HL-60/S4 (cell line): ENCODE results near the gene SNX1.

Experiments
- in situ Hi-C: fragments of 300-500 bp; cut with MboI; formaldehyde crosslinking; loops from 2 replicates; pipeline ENCODE4 v1.14.3; 2022; ENCODE audit warnings: low sequenced_read_pairs

Gene SNX1, protein sequence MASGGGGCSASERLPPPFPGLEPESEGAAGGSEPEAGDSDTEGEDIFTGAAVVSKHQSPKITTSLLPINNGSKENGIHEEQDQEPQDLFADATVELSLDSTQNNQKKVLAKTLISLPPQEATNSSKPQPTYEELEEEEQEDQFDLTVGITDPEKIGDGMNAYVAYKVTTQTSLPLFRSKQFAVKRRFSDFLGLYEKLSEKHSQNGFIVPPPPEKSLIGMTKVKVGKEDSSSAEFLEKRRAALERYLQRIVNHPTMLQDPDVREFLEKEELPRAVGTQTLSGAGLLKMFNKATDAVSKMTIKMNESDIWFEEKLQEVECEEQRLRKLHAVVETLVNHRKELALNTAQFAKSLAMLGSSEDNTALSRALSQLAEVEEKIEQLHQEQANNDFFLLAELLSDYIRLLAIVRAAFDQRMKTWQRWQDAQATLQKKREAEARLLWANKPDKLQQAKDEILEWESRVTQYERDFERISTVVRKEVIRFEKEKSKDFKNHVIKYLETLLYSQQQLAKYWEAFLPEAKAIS

DNA sequence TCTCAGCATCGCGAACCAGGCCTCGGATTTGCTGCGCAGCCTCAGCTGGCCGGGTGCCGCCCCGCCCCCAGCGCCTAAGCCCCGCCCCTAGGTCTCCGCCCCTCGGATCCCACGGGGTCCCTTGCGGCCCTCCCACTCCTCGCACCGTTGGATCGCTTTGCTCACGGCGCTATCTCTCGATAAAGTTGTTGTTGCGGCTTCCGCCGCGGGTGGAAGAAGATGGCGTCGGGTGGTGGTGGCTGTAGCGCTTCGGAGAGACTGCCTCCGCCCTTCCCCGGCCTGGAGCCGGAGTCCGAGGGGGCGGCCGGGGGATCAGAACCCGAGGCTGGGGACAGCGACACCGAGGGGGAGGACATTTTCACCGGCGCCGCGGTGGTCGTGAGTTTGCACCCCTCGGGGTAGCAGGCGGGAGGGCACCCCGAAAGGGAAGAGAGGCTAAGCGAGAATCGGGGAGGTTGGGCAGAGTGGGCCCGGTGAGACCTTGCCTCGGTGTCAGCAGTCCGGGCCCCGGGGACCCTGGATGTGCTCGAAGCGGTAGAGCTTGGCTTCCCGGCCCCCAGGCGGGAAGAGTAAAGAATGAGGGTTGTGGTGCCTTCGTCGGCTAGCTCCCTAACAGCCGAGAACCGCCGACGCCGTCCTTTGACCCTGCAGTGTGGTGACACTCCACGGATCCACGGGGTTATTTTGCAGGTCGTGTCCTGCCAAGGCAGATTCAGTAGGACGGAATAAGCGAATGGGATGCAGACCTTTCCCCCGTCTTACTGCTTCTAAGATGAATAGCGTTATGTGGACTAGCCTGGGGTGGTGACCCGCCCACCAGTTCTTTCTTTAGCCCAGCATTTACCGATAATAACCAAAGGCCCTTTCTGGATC lies at the start of gene SNX1:
SNX1 (plus strand) TSS at position 188 of the 873 bp plus-strand sequence; CDS start at position 220, 32 bp downstream.
- in situ Hi-C loops: no loop called here

DNA sequence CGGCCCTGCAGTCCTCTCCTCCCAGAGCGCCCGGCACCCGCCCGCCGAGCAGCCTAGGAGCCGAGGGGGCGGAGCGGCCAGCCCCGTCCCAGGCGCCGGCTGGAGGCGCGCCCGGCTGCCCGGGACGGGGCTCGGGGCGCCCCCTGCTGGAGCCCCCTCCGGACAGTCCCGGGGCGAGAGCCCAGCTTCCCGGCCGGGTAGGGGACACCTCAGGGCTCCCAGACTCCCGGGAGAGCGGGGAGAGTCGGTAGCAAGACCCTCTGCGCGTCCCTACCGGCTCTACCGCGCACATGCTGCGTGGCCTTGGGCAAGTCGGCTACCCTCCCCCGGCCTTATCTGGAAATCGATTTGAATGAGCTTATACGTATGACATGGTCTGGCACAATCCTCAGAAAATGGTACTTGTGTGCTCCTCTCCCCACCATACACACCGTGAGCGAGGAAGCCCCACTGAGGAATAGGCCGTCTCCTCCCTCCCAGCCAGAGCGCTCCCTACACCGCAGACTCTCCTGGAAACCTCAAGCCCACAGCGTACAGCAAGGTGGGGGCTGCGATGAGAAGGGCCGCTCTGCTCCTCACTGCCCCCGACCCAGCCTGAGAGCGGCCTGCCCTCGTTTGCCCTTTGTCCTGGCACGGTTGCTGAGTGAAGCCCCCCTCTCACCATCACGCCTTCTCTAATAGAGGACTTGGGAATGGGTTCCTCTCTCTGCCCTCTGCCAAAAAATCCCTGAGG lies 49.2 kb upstream of the SNX1 start, which contains the start of gene DAPK2:
DAPK2 (minus strand) TSS at position 65 of the 733 bp plus-strand sequence. CDS start 6,224 bp downstream, outside the sequence.
- in situ Hi-C loops: no loop called here

DNA sequence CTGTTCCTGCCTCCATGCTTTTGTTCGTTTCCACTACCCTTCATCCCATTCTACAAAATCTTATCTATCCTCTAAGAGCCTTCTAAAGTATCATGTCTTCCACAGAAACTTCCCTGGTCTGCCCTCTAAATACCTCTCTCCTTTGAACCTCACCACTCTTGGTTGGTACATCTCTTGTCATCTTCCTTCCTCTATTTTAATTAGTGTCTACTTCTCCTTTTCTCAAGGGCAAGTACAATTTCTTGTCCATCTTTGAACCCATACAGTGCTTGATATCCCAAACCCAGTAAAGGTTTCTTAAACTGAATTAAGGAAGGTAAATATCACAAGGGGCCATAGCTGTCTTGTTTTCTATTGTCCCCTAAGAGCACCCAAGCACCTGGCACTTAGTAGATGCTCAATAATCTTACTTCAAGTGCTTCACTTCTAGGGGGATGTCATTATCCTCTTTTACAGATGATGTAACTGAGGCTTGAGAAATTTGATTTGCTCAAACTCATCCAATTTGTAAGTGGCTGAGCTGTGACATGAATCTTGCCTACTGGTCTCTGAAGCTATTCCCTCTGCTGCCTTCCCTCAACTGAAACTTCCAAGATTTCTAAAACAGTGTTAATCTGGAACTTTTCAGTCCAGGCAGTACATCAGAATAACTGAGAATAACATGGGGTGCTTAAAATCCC lies 46.9 kb upstream of the SNX1 start:
- in situ Hi-C loops: no loop called here

DNA sequence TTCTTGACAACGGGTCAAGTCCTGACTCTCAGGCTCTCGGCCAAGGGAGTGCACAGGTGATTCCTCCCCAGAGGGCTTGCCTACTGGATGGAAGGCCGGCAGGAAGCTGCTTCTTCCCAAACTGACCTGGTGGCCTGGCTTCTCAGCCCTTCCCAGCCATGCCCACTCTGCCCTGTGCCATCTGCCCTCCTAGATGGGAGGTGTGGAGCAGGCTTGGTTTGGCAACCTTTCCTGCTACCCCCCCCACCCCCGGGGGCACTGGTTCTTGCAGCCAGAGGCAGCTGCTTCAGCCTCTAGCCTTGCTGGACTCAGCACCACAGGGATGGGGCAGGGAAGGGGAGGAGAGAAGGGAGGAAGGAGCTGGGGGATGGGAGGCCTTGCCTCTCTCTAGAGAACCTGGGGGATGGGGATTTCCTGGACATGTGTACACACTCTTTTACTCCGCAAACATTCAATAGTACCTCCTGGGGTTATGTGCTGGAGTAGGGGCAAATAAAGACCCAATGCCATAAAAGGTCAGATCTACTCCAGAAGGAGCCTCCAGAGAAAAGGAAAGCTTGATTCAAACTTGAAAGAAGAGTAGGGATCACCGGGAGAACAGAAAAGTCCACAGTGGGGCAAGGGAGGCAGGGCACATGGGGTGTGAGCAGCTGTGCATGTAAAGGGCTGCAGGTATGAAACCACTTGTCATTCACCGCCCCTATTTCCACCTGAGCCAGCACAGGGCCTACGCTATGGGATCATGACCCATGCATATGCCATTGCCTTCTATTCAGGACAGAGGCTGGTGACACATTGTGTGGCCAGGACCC lies 45.3 kb upstream of the SNX1 start:
- in situ Hi-C loops: loop anchor here (25.0 kb wide), 1 partner anchor 588 kb away; no protein-coding TSS in a partner anchor

DNA sequence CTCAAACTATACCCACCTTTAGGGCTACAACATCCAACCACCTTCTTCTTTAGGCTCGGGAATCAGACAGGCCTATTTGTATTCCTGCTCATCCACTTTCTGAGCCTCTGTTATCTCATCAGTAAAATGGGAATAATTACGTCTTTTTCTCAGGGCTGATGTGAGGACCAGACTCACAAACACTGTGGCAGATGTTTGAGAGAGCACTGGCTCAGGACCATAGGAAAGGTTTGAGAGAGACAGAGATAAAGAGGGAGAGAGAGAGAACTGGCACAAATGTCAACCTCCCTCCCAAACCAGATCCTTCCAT lies 44.7 kb upstream of the SNX1 start:
- in situ Hi-C loops: loop anchor here (25.0 kb wide), 1 partner anchor 589 kb away; no protein-coding TSS in a partner anchor

DNA sequence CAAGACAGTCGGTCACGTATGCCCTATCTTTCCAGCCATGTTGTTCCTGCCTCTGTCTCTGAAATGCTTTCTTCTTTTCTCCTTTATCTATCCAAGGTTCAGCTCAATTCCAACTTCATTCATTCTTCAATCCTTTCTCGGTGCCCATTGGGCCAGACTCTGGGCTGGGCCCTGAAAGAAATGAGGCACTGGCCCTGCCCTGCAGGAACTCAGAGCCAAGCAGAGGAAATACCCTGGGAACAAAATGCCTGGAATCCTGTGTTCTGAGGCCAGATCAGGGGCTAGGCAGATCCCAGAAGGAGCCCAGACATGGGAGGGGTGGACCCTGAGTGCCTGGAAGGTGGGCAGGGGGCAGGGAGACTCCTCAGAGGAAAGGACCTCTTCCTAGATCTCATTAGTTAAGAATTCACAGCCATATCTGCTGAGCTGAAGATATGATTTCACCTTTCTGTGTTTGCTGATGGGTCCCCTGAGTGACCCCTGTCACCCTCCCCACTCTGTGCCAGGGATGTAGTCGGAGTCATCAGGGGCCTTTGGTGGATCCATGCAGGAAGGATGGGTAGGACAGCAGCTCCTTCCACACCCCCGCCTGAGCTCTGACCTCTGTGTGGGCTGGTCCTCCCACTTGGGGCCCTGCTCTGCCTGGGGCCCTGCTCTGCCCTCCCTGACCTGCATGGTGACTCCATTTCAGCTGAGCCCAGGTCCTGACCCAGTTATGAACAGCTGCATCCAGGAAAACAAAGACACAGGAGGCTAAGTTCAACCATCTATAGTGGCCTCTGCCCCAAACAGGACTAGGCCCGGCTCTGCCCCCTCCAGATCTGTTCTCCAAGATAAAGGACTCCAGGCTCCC lies 44.1 kb upstream of the SNX1 start:
- in situ Hi-C loops: loop anchor here (25.0 kb wide), 1 partner anchor 589 kb away; no protein-coding TSS in a partner anchor

DNA sequence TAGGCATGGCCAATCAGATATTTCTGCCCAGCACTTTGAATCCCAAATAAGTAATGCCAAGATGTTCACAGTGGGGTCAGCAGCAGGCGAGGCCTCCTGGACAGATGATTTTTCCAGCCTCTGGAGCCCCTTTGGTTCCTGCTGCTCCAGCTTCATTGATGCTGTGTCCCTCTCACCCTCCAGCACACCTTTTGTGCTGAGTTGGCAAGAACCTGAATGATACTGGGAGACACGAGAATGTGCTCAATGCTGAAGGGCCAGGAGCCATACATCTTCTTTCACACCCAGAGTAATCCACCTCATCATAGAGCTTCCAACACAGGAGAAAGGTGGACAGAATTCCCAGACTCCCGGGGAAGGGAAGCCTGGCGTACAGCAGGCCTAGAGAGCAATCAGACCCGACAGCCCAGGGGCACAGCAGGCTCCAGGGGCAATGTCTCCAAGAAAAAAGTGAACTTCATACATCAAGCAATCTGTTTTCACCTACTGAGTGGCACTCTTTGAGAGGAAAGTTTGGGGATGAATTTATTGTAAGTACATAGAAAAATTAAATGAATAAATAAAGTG lies 42.8 kb upstream of the SNX1 start:
- in situ Hi-C loops: loop anchor here (25.0 kb wide), 1 partner anchor 591 kb away; no protein-coding TSS in a partner anchor

DNA sequence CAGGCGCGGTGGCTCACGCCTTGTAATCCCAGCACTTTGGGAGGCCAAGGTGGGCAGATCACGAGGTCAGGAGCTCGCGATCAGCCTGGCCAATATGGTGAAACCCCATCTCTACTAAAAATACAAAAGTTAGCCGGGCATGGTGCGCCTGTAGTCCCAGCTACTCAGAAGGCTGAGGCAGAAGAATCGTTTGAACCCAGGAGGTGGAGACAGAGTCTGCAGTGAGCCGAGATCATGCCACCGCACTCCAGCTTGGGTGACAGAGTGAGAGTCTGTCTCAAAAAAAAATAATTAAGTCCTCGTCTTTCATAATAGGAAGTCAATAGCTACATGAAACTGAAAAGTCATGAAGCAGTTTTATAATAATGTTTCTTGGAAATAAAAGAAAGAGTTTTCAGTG lies 42.1 kb upstream of the SNX1 start:
- in situ Hi-C loops: loop anchor here (25.0 kb wide), 1 partner anchor 591 kb away; no protein-coding TSS in a partner anchor

DNA sequence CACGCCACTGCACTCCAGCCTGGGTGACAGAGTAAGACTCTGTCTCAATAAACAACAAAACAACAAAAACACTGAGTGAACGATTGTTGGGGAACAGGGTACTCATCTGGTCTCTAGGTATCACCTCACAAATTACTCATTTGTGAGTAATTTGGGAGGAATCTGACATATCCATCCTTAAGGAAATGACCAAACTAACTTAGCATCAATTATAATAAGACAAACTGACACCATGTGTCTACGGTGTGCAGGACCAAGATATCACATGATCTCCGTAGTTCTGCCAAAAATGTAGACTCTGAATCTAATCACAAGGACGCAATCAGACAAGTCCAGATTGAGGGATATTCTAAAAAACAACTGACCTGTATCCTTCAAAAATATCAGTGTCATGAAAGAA lies 37.5 kb upstream of the SNX1 start:
- in situ Hi-C loops: loop anchor here (25.0 kb wide), 1 partner anchor 596 kb away; no protein-coding TSS in a partner anchor

DNA sequence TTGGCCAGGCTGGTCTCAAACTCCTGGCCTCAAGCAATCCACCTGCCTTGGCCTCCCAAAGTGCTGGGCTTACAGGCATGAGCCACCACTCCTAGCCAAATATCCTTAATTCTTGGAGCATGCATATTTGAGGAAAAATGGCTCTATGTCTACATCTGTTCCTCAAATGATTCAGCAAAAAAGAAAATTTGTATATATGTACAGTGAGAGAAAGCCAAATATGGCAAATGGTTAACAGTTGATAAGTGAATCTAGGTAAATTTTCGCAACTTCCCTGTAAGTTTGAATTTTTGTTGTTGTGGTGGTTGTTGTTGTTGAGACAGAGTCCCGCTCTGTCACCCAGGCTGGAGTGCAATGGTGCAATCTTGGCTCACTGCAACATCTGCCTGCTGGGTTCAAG lies 36.7 kb upstream of the SNX1 start:
- in situ Hi-C loops: loop anchor here (25.0 kb wide), 1 partner anchor 597 kb away; no protein-coding TSS in a partner anchor

DNA sequence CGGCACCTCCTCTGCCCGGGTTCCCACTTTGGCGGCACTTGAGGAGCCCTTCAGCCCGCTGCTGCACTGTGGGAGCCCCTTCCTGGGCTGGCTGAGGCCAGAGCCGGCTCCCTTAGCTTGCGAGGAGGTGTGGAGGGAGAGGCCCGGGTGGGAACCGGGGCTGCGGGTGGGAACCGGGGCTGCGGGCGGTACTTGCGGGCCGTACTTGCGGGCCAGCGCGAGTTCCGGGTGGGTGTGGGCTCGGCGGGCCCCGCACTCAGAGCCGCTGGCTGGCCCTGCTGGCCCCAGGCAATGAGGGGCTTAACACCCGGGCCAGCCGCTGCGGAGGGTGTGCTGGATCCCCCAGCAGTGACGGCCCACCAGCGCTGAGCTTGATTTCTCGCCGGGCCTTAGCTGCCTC lies 35.1 kb upstream of the SNX1 start:
- in situ Hi-C loops: loop anchor here (25.0 kb wide), 1 partner anchor 598 kb away; no protein-coding TSS in a partner anchor

DNA sequence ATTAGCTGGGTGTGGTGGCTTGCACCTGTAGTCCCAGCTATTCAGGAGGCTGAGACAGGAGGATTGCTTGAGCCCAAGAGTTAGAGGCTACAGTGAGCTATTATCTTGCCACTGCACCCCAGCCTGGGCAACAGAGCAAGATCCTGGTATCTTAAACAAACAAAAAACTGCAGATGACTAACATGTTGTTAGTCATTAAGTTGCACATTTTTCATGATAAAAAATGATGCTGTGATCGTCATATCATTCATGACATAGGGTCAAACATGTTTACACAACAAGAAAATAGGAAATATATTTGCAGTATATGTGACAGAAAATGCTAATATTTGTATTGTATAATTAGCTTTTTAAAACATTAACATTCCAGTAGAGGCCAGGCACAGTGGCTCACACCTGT lies 29.3 kb upstream of the SNX1 start:
- in situ Hi-C loops: loop anchor here (25.0 kb wide), 1 partner anchor 604 kb away; no protein-coding TSS in a partner anchor

DNA sequence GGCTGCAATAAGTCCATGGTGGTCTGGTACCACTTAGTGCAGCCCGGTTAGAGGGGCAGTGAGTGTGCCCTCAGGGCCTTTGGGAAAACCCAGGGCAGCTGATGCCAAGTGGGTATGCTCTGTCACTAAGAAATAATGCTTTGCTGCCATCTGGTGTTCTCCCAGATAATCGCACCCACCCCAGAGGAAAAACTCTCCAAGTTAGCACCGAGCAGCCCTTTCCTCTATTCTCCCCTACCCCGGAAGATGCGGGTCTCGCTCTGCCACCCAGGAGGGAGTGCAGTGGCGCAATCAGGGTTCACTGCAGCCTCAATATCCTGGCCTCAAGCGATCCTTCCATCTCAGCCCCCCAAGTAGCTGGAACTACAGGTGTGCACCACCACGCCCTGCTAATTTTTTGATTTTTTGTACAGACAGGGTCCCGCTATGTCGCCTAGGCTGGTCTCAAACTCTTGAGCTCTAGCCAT lies 28.2 kb upstream of the SNX1 start:
- in situ Hi-C loops: loop anchor here (25.0 kb wide), 1 partner anchor 605 kb away; no protein-coding TSS in a partner anchor

DNA sequence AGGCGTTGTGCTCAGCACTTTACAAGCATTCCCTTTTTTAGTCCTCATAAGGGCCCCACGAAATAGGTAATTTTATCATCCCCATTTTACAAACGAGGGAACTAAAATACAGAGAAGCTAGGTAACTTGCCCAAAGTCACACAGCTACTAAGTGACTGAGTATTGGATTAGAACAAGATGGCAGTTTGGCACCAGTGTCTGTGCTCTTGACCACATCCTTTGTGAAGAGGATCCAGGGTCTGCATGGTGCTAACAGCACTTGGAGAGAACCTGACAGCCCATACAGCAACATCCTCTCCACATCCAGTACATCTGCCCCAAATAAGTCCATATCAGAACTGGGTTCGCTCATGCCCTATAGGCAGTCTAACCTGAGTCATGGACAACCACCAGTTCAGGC lies 27.6 kb upstream of the SNX1 start:
- in situ Hi-C loops: loop anchor here (25.0 kb wide), 1 partner anchor 606 kb away; no protein-coding TSS in a partner anchor

DNA sequence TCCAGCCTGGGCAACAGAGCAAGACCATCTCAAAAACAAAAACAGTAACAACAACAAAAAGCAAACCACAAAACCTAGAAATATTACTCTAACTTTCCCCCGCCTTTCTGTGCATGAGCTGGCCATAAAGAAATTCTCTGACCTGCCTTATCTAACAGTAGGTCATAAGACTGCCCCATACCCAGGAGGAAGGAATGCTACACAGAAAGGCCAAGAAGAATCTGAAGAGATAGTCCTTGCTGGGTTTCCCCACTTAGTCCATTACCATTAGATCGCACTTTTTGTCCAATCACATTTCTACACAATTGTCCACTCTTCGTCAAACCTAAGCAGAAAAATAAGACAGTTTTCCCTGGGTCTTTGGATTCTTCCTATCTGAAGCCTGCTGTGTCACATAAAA lies 25.7 kb upstream of the SNX1 start:
- in situ Hi-C loops: loop anchor here (10.0 to 25.0 kb wide), 3 partner anchors 325 to 608 kb away; no protein-coding TSS in a partner anchor

DNA sequence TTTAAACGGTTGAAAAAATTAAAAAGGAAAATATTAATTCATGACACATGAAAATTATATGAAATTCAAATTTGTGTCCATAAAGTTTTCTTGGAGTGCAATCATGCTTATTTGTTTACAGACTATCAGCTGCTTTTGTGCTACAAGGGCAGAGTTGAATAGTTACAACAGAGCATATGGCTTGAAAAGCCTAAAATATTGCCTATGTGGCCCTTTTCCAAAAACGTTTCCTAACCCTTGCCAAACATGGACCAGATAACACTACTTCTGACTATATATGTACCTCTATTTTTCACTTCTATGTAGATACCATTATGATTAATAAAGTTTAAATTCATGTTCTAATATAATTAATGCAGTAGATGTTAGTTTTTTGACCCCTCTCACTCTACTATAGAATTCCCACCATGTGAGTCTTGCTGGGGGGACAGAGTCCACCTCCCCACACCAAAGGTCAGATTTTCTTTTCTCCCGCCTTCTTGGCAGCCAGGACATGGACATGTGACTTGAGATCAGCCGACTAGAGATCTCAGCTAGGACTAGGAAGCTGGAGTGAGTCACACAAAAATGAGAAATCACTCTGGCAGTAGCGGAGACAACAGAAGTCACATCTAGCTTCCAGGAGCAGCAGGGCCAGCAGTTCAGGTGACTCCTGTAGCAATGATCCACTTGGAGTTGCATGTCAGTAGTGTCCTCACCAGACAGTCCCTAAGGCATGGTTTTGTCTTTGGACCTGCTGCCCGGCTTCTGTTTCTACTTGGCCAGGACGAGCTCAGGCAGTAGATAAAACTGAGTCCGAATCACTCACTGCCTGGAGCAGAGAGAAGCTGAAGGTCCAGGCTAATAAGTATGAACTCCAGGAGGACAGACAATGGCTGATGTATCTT lies 24.6 kb upstream of the SNX1 start:
- in situ Hi-C loops: loop anchor here (10.0 to 25.0 kb wide), 3 partner anchors 326 to 609 kb away; no protein-coding TSS in a partner anchor
